22Rv1 (cell line): ENCODE results near the gene DGKD.

Source experiments
- CTCF ChIP-seq: fragments of 450-650 bp; IDR thresholded peaks from 2 replicates; pipeline ENCODE4 v1.5.1; 2017; ENCODE audit warnings: mild to moderate bottlenecking
- ZFX ChIP-seq: fragments of 450-650 bp; IDR thresholded peaks from 2 replicates; pipeline ENCODE4 v1.6.1; 2017; ENCODE audit warnings: antibody characterized with exemption, borderline replicate concordance

GRCh38 chr2:233456111-233456510, 101.8 kb downstream of the DGKD start:
- no peak for TF ChIP-seq CTCF
- TF ChIP-seq ZFX: no peak
